Activated naive CD4-positive, alpha-beta T cell treated with anti-CD3 and anti-CD28 coated beads, Interleukin-2, amount 10 ng/mL, durations not matched to agents 7 days and 5 days (primary cell): Measurements from ENCODE around the gene PRMT7.

Experiments used
- CTCF ChIA-PET: fragments of 350-600 bp; sonication (Branson Sonifier 250); formaldehyde crosslinking; loops from one replicate; lab custom pipeline; 2021; ENCODE audit warnings: antibody characterized with exemption; lab: Charles Lee
- DNase-seq: peaks from one replicate; pipeline ENCODE4 v3.0.0-alpha.2; 2020
- H3K27ac Mint-ChIP-seq: one replicate; pipeline ENCODE4 v1.8.0; 2021; ENCODE audit warnings: mild to moderate bottlenecking, moderate library complexity, mixed read lengths
- H3K27me3 Mint-ChIP-seq: one replicate; pipeline ENCODE4 v1.8.0; 2021; ENCODE audit warnings: mild to moderate bottlenecking, mixed read lengths
- H3K36me3 Mint-ChIP-seq: one replicate; pipeline ENCODE4 v1.8.0; 2021; ENCODE audit warnings: mixed read lengths
- H3K4me1 Mint-ChIP-seq: one replicate; pipeline ENCODE4 v1.8.0; 2021; ENCODE audit warnings: mixed read lengths
- H3K4me3 Mint-ChIP-seq: one replicate; pipeline ENCODE4 v1.8.0; 2021; ENCODE audit warnings: mild to moderate bottlenecking, moderate library complexity, mixed read lengths
- H3K9me3 Mint-ChIP-seq: one replicate; pipeline ENCODE4 v1.8.0; 2021; ENCODE audit warnings: mixed read lengths

PRMT7 gene

GRCh38 chr16:68400083-68400923 is 89.5 kb downstream of the PRMT7 start:
- Mint-ChIP-seq H3K36me3 (no peaks in the 10 kb centered on the region), H3K9me3 (no peaks in the 10 kb centered on the region), H3K4me1 (peaks cover 28% of the 10 kb centered on the region), H3K4me3 (no peak overlapping the region), H3K27me3 (peaks cover 62% of the 10 kb centered on the region), H3K27ac (no peak overlapping the region)
- CTCF ChIA-PET, result interaction anchor here (0.7 to 1.2 kb wide), 3 partner anchors 43 to 138 kb away, joined by 3 to 5 read pairs (median 4); no protein-coding TSS in a partner anchor
- DNase-seq, result no peak

GRCh38 chr16:68400924-68401460 is 90.2 kb downstream of the PRMT7 start:
- H3K36me3 Mint-ChIP-seq, result no peaks in the 10 kb centered on the region
- peak; percentile 38 for DNase-seq
- CTCF ChIA-PET, result interaction anchor here (0.6 to 1.2 kb wide), 3 partner anchors 17 to 109 kb away, joined by 3 to 5 read pairs (median 4); no protein-coding TSS in a partner anchor

GRCh38 chr16:68401871-68402747 is 91.3 kb downstream of the PRMT7 start:
- H3K4me1 Mint-ChIP-seq, result peaks cover 20% of the 10 kb centered on the region
- H3K36me3 Mint-ChIP-seq, result no peaks in the 10 kb centered on the region
- CTCF ChIA-PET, result no interaction called here
- peak overlapping the region; percentile 8 for H3K27ac Mint-ChIP-seq
- DNase-seq, result no peak
- no peak overlapping the region for H3K4me3 Mint-ChIP-seq
- H3K27me3 Mint-ChIP-seq, result peaks cover 68% of the 10 kb centered on the region
- no peaks in the 10 kb centered on the region for H3K9me3 Mint-ChIP-seq

More at GRCh38 chr16:68400924-68401460, 90.2 kb downstream of the PRMT7 start:
- Mint-ChIP-seq H3K9me3 (no peaks in the 10 kb centered on the region), H3K27me3 (peaks cover 65% of the 10 kb centered on the region), H3K27ac (no peak overlapping the region), H3K4me3 (no peak overlapping the region), H3K4me1 (peaks cover 28% of the 10 kb centered on the region)

- Mint-ChIP-seq H3K27ac (no peak overlapping the region), H3K4me1 (peaks cover 18% of the 10 kb centered on the region), H3K27me3 (peaks cover 62% of the 10 kb centered on the region), H3K9me3 (no peaks in the 10 kb centered on the region), H3K36me3 (no peaks in the 10 kb centered on the region), H3K4me3 (no peak overlapping the region)
- DNase-seq, result no peak
- CTCF ChIA-PET, result no interaction called here
Measured at GRCh38 chr16:68402748-68403040, 91.9 kb downstream of the PRMT7 start.

GRCh38 chr16:68403177-68403576 is 92.4 kb downstream of the PRMT7 start:
- CTCF ChIA-PET, result no interaction called here
- no peak for DNase-seq
- H3K27ac Mint-ChIP-seq, result no peak overlapping the region
- peaks cover 57% of the 10 kb centered on the region for H3K27me3 Mint-ChIP-seq
- no peaks in the 10 kb centered on the region for H3K36me3 Mint-ChIP-seq
- peaks cover 18% of the 10 kb centered on the region for H3K4me1 Mint-ChIP-seq
- no peaks in the 10 kb centered on the region for H3K9me3 Mint-ChIP-seq
- no peak overlapping the region for H3K4me3 Mint-ChIP-seq

- Mint-ChIP-seq H3K9me3 (no peaks in the 10 kb centered on the region), H3K27me3 (peaks cover 57% of the 10 kb centered on the region), H3K36me3 (no peaks in the 10 kb centered on the region), H3K4me3 (no peak overlapping the region), H3K27ac (no peak overlapping the region), H3K4me1 (peaks cover 18% of the 10 kb centered on the region)
- CTCF ChIA-PET, result no interaction called here
- no peak for DNase-seq
Measured at GRCh38 chr16:68403704-68404103, 92.9 kb downstream of the PRMT7 start.

- H3K9me3 Mint-ChIP-seq, result no peaks in the 10 kb centered on the region
- H3K36me3 Mint-ChIP-seq, result no peaks in the 10 kb centered on the region
- peaks cover 63% of the 10 kb centered on the region for H3K27me3 Mint-ChIP-seq
- no peak overlapping the region for H3K4me3 Mint-ChIP-seq
- H3K4me1 Mint-ChIP-seq, result peaks cover 16% of the 10 kb centered on the region
- DNase-seq, result no peak
- H3K27ac Mint-ChIP-seq, result no peak overlapping the region
- CTCF ChIA-PET, result interaction anchor here (2.3 kb wide), 1 partner anchor 39 kb away, joined by 6 read pairs; no protein-coding TSS in a partner anchor
Measured at GRCh38 chr16:68404736-68405345, 94.0 kb downstream of the PRMT7 start.

- no peaks in the 10 kb centered on the region for H3K36me3 Mint-ChIP-seq
- peaks cover 4% of the 10 kb centered on the region for H3K4me1 Mint-ChIP-seq
- H3K27me3 Mint-ChIP-seq, result peaks cover 66% of the 10 kb centered on the region
- H3K9me3 Mint-ChIP-seq, result no peaks in the 10 kb centered on the region
- no peak for DNase-seq
- H3K4me3 Mint-ChIP-seq, result no peak overlapping the region
- CTCF ChIA-PET, result interaction anchor here (0.5 to 2.5 kb wide), 8 partner anchors 10 to 1448 kb away, joined by 3 to 14 read pairs (median 4); no protein-coding TSS in a partner anchor
- no peak overlapping the region for H3K27ac Mint-ChIP-seq
Measured at GRCh38 chr16:68406458-68407152, 95.8 kb downstream of the PRMT7 start.
